ENCODE measurements around the gene KRTAP10-7.
A peak's percentile ranks its signal among the peaks of the same experiment; 100 is the strongest.
"Not testable (repeated sequence)": the region's sequence is repeated elsewhere in the genome, so short reads cannot be mapped to it uniquely, and the experiment has no call there.

The KRTAP10-7 gene

DNA sequence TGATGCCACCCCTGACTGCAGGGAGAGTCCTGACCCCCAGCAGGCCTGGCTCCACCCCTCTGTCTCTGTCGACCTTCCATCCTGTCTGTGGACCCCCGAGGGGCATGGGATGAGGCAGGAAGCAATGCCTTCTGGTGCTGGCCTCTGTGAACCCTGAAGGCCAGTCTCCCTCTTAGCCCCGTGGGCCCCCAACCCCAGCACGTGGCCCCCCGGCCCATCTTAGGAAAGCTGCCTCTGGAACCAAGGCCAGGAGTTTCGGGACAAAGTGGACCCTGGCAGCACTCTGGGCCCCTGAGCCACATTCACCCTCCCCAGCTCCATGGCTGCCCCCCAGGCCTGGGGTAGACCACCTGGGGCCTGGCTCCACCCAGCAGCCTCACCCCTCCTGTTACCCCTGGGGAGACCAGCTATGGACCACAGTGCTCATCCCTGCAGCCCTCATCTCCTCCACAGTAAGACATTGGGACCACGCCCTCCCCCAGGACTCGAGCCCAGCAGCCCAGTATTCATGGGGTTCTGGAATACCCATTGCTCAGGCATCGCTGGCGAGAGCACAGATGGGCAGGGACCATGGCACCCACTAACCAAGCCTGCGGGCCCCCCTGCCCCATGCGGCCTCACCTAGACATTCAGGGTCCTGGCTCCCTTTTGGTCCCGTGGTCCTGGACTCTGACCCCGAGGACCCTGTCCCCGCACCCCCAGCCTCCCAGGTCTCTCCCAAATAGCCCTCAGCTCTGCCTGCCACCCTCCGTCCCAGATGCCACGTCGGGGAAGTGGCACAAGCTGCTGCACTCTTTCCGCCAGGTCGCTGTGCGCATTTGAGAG is 38.3 kb downstream of the KRTAP10-7 start:
- ATAC-seq (replicated peaks; ENCODE audit: extremely low read depth, poor library complexity, severe bottlenecking); H3K27ac Mint-ChIP-seq (ENCODE audit: low read depth): not testable (repeated sequence)

DNA sequence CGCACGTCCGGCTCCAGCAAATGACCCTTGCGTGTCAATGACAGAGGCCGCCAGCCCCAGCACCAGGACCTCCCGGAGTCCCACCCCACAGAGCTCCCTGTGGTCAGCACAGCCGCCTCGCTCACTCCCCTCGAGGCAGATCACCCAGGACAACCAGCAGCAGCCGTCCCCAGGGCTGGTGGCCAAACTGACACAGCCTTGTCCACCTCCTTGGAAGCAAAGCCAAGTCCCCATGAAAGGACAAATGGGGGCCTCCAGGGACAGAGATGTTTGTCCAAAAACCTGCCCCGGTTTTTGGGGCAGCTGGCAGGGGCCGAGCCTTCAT is 38.9 kb downstream of the KRTAP10-7 start:
- Mint-ChIP-seq H3K4me3 (no peak overlapping the region), H3K4me1 (peaks cover 6% of the 10 kb centered on the region), H3K27ac (ENCODE audit: low read depth) (no peak overlapping the region), H3K36me3 (ENCODE audit: insufficient read depth) (no peaks in the 10 kb centered on the region), H3K9me3 (peaks cover 9% of the 10 kb centered on the region), H3K27me3 (no peaks in the 10 kb centered on the region)
- no peak for ATAC-seq (replicated peaks; ENCODE audit: extremely low read depth, poor library complexity, severe bottlenecking)
- DNase-seq (ENCODE audit: low spot score in 2 of 2): no peak

More for the DNA sequence above, 38.3 kb downstream of the KRTAP10-7 start:
- not testable (repeated sequence) for H3K9me3 Mint-ChIP-seq; H3K27me3 Mint-ChIP-seq; H3K4me3 Mint-ChIP-seq; H3K4me1 Mint-ChIP-seq; H3K36me3 Mint-ChIP-seq (ENCODE audit: insufficient read depth); DNase-seq (ENCODE audit: low spot score in 2 of 2)

DNA sequence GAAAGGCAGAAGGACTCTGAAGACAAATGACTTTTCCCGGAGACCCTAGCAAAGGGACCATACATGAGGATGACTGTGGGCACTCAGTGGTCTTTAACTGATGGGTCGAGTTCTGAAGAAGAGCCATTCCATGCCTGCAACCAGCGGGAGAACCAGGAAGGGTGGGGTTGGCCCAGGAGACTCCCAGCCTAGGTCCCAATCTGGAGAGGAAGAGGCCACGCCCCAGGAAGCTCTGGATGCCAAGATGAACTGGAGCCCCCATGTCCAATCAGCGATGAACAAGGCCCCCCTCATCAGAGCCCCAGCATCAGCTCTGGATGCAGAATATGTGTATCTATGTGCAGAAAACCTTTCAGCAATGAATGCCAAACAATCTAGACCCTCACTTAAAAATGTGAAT is 40.4 kb downstream of the KRTAP10-7 start:
- no peak for ATAC-seq (replicated peaks; ENCODE audit: extremely low read depth, poor library complexity, severe bottlenecking)
- no peak overlapping the region for H3K27ac Mint-ChIP-seq (ENCODE audit: low read depth)

DNA sequence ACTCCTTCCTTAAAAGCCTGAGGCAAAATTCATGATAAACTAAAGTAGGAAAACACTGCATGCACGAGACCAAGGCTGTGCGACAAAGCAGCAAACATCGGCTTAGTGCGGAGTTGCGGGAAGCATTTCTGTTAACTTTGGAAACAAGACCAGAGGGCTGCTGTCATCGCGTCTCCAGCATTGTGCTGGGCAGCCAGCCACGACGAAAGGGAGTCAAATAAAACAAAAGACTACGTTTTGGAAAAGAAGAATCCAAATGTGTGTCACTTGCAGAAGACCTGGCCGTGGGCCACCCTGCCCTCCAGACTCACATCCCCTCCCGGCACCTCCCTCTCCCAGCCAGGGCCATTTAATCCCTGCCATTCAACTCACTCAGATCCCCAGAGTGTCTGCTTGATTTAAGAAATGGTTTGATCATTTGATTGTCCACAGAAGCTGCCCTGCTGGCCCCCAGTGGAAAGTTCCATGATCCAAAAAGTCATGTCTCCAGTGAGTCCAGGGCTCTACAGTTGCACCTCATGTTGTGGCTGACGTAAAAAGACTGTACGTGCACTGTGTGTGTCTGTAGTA is 43.4 kb downstream of the KRTAP10-7 start:
- Mint-ChIP-seq H3K4me1 (peaks cover 8% of the 10 kb centered on the region), H3K9me3 (peaks cover 16% of the 10 kb centered on the region), H3K36me3 (ENCODE audit: insufficient read depth) (no peaks in the 10 kb centered on the region), H3K4me3 (no peak overlapping the region), H3K27ac (ENCODE audit: low read depth) (no peak overlapping the region), H3K27me3 (no peaks in the 10 kb centered on the region)
- no peak for ATAC-seq (replicated peaks; ENCODE audit: extremely low read depth, poor library complexity, severe bottlenecking)
- DNase-seq (ENCODE audit: low spot score in 2 of 2): no peak

More for the DNA sequence above, 40.4 kb downstream of the KRTAP10-7 start:
- H3K27me3 Mint-ChIP-seq: no peaks in the 10 kb centered on the region
- H3K9me3 Mint-ChIP-seq: peaks cover 16% of the 10 kb centered on the region
- peaks cover 6% of the 10 kb centered on the region for H3K4me1 Mint-ChIP-seq
- H3K4me3 Mint-ChIP-seq: no peak overlapping the region
- DNase-seq (ENCODE audit: low spot score in 2 of 2): no peak
- no peaks in the 10 kb centered on the region for H3K36me3 Mint-ChIP-seq (ENCODE audit: insufficient read depth)

DNA sequence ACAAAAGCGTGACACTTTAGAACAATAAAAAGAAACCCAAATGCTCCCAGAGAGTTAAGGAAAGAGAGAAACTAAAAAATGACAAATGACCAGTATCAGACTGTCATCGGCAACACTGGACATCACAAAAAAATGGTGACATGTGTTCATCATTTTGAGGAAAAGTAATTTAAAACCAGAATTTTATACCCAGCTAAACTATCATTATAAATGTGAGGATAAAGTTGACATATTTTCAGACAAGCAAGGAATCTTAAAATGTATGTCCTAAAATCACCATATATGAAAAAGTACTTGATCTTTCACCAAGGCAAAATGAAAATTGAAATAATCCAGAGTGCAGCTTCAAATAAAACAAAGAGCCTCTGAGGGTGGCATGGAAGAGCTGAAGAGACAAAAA is 44.5 kb downstream of the KRTAP10-7 start:
- H3K4me3 Mint-ChIP-seq: no peak overlapping the region
- H3K4me1 Mint-ChIP-seq: peaks cover 14% of the 10 kb centered on the region
- peaks cover 16% of the 10 kb centered on the region for H3K9me3 Mint-ChIP-seq
- H3K27ac Mint-ChIP-seq (ENCODE audit: low read depth): no peak overlapping the region
- DNase-seq (ENCODE audit: low spot score in 2 of 2): no peak
- no peak for ATAC-seq (replicated peaks; ENCODE audit: extremely low read depth, poor library complexity, severe bottlenecking)
- no peaks in the 10 kb centered on the region for H3K27me3 Mint-ChIP-seq
- H3K36me3 Mint-ChIP-seq (ENCODE audit: insufficient read depth): no peaks in the 10 kb centered on the region

DNA sequence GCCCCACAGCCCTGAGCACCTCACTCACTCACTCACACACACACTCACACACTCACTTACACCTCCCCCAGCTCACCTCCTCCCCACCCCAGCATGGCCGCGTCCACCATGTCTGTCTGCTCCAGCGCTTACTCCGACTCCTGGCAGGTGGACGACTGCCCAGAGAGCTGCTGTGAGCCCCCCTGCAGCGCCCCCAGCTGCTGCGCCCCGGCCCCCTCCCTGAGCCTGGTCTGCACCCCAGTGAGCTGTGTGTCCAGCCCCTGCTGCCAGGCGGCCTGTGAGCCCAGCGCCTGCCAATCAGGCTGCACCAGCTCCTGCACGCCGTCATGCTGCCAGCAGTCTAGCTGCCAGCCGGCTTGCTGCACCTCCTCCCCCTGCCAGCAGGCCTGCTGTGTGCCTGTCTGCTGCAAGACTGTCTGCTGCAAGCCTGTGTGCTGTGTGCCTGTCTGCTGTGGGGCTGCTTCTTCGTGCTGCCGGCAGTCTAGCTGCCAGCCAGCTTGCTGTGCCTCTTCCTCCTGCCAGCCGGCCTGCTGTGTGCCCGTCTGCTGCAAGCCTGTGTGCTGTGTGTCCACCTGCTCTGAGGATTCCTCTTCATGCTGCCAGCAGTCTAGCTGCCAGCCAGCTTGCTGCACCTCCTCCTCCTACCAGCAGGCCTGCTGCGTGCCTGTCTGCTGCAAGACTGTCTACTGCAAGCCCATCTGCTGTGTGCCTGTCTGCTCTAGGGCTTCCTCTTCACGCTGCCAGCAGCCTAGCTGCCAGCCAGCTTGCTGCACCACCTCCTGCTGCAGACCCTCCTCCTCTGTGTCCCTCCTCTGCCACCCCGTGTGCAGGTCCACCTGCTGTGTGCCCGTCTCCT is 46.2 kb downstream of the KRTAP10-7 start, which contains the start of gene KRTAP10-11:
Gene KRTAP10-11, plus strand, starts transcription at position 49 of the 856 bp plus-strand sequence. Its CDS starts 45 bp downstream, at position 94.
- H3K27me3 Mint-ChIP-seq: not testable (repeated sequence)

DNA sequence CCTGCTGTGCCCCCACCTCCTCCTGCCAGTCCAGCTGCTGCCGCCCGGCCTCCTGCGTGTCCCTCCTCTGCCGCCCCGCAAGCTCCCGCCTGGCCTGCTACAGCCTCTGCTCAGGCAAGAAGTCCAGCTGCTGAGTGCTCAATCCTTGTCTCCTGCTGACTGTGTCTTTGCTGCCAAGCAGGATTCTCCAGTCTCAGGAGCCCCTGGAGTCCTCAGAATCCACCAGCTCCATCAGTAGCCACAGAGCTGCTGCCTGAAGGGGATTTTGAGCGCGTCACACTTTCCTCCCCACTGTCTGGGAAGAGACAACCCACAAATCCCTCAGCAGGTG is 46.8 kb downstream of the KRTAP10-7 start:
- peak overlapping the region; percentile 49 for H3K27ac Mint-ChIP-seq (ENCODE audit: low read depth)
- DNase-seq (ENCODE audit: low spot score in 2 of 2) (no peak), ATAC-seq (replicated peaks; ENCODE audit: extremely low read depth, poor library complexity, severe bottlenecking) (no peak)
- no peaks in the 10 kb centered on the region for H3K36me3 Mint-ChIP-seq (ENCODE audit: insufficient read depth)
- peaks cover 22% of the 10 kb centered on the region for H3K4me1 Mint-ChIP-seq
- H3K4me3 Mint-ChIP-seq: no peak overlapping the region
- H3K9me3 Mint-ChIP-seq: peaks cover 8% of the 10 kb centered on the region
- H3K27me3 Mint-ChIP-seq: no peaks in the 10 kb centered on the region

More for the DNA sequence above, 46.2 kb downstream of the KRTAP10-7 start, which contains the start of gene KRTAP10-11:
- ATAC-seq (replicated peaks; ENCODE audit: extremely low read depth, poor library complexity, severe bottlenecking); H3K4me3 Mint-ChIP-seq; DNase-seq (ENCODE audit: low spot score in 2 of 2); H3K9me3 Mint-ChIP-seq; H3K36me3 Mint-ChIP-seq (ENCODE audit: insufficient read depth): not testable (repeated sequence)
- peaks cover 22% of the 10 kb centered on the region for H3K4me1 Mint-ChIP-seq
- peak within 1 kb of the TSS; percentile 49 for H3K27ac Mint-ChIP-seq (ENCODE audit: low read depth)

DNA sequence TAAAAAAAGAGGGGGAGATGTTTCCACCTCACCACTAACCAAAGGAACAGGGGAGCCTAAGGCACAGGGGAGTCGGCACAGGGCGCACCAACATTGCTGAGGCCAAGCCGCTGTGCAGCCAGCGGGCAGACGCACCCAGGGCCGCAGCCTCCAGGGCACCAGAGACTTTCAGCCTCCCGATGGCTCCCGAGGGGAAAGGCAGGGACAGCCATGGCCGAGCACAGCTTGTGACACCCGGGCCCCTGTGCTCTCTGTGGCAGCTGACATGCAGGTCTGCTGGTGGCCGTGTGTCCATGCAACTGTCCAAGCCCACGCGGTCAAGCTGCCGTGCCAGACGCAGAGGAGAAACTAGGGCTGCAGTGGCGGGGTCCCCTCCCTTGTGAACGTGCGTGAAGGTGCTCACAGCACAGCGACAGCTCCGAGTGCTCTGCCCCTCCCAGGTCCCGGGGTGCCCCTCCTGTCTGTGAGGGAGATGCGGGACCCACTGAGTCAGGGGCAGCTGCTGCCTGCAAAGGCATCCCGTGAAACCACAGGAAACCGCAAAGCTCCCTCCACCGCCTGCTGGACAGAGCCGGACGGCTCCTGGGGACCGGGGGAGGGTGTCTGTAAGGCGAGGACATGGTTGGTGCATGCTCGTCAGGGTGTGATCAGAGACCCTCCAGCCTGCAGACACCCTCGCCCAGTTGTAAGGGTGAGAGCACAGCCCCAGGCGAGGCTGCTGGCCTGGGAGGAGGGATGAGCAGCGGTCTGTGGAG is 48.3 kb downstream of the KRTAP10-7 start:
- no peak overlapping the region for H3K27ac Mint-ChIP-seq (ENCODE audit: low read depth)
- H3K27me3 Mint-ChIP-seq: no peaks in the 10 kb centered on the region
- H3K4me3 Mint-ChIP-seq: no peak overlapping the region
- peaks cover 8% of the 10 kb centered on the region for H3K9me3 Mint-ChIP-seq
- no peak for DNase-seq (ENCODE audit: low spot score in 2 of 2)
- H3K4me1 Mint-ChIP-seq: peaks cover 27% of the 10 kb centered on the region
- H3K36me3 Mint-ChIP-seq (ENCODE audit: insufficient read depth): no peaks in the 10 kb centered on the region
- no peak for ATAC-seq (replicated peaks; ENCODE audit: extremely low read depth, poor library complexity, severe bottlenecking)

DNA sequence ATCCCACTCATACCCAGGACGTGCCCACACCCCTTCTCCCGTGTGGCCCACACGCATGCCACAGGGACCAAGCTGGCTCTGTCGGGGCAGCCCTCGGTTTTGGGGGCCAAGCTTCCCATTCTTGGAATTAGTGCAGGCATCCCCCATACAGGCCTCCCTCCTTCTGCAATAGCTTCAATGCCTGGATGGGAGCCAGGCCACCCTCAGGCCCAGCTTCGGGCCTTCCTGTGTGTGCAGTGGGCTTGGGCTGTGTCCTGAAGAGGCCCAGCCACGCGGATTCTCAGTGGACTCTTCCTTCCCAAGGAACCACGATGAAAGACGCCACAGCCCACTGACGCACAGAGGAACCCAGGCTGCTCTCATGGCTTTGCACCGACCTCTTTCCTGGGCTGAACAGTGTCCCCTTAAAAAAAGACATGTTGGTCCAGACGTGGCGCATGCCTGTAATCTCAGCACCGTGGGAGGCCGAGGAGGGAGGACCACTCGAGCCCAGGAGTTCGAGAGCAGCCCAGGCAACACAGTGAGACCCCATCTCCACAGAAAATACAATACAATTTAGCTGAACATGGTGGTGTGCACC is 49.2 kb downstream of the KRTAP10-7 start:
- ATAC-seq (replicated peaks; ENCODE audit: extremely low read depth, poor library complexity, severe bottlenecking): no peak
- DNase-seq (ENCODE audit: low spot score in 2 of 2): no peak
- no peak overlapping the region for H3K4me3 Mint-ChIP-seq
- peaks cover 4% of the 10 kb centered on the region for H3K36me3 Mint-ChIP-seq (ENCODE audit: insufficient read depth)
- H3K27me3 Mint-ChIP-seq: no peaks in the 10 kb centered on the region
- H3K27ac Mint-ChIP-seq (ENCODE audit: low read depth): no peak overlapping the region
- peaks cover 4% of the 10 kb centered on the region for H3K9me3 Mint-ChIP-seq
- H3K4me1 Mint-ChIP-seq: peaks cover 36% of the 10 kb centered on the region

DNA sequence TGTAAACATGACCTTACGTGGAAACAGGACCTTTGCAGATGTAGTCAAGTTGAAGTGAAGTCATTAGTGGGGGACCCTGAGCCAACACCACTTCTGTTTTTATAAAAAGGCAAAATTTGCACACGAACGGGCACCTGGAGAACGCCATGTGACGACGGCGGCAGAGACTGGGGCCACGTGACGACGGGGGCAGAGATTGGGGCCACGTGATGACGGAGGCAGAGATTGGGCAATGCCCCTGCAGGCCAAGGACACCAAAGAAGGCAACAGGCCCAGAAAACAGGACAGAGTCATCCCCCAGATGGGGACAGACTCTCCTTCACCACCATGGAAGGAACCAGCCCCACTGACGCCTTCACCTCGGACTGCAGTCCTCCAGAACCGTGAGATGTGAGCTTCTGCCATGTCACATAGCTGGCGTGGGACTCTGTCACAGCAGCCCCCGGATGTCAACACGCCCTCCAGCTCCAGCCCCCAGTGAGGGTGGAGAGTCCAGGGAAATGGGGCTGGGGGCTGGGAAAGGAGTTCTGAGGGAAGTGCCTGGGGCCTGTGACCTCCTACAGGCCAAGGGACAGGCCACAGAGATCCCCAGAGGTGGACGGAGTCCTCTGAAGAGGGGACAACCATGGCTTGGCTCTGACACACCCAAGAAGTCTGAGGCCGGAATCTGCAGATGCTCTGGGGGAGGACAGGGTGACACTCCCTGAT is 50.0 kb downstream of the KRTAP10-7 start:
- H3K9me3 Mint-ChIP-seq: no peaks in the 10 kb centered on the region
- H3K27me3 Mint-ChIP-seq: no peaks in the 10 kb centered on the region
- peaks cover 40% of the 10 kb centered on the region for H3K4me1 Mint-ChIP-seq

DNA sequence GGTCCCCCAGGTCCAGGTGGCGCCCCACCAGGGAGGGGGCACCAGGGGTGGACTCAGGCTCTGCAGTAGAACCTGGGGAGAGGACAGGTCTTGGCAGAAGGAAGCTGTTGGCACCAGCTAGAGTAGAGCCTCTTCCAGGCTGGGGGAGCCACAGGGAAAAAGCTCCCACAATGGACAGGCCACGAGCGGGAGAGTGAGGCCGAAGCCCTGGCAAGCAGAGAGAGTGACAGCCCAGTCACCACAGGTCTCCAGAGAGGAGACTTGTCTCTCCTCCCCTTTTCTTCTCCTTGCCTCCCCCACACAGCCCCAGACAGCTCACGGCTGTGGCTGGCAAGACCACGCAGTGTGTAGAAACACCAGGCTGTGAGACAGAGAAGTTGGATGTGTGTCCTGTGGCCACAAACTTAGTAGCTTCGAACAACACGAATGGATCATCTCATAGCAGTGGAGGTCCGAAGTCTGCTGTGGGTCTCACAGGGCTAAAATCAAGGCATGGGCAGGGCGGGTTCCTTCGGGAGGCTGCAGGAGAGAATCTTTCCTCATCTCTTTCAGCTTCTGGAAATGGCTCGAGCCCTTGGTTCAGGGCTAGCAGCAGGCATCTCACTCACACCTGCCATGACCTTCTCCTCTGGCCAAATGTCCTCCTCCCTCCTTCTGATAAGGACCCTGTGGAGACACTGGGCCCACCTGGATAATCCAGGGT is 50.7 kb downstream of the KRTAP10-7 start:
- no peaks in the 10 kb centered on the region for H3K27me3 Mint-ChIP-seq
- DNase-seq (ENCODE audit: low spot score in 2 of 2) (no peak), ATAC-seq (replicated peaks; ENCODE audit: extremely low read depth, poor library complexity, severe bottlenecking) (no peak)
- H3K27ac Mint-ChIP-seq (ENCODE audit: low read depth): no peak overlapping the region
- peaks cover under 1% of the 10 kb centered on the region for H3K9me3 Mint-ChIP-seq
- peaks cover 6% of the 10 kb centered on the region for H3K36me3 Mint-ChIP-seq (ENCODE audit: insufficient read depth)
- peaks cover 43% of the 10 kb centered on the region for H3K4me1 Mint-ChIP-seq
- H3K4me3 Mint-ChIP-seq: no peak overlapping the region

More for the DNA sequence above, 50.0 kb downstream of the KRTAP10-7 start:
- Mint-ChIP-seq H3K27ac (ENCODE audit: low read depth) (no peak overlapping the region), H3K4me3 (no peak overlapping the region), H3K36me3 (ENCODE audit: insufficient read depth) (peaks cover 6% of the 10 kb centered on the region)
- ATAC-seq (replicated peaks; ENCODE audit: extremely low read depth, poor library complexity, severe bottlenecking) (no peak), DNase-seq (ENCODE audit: low spot score in 2 of 2) (no peak)
